Forelimb muscle (tissue), 1 donor: ENCODE results near the gene ALDOB. TPM values are rescaled to one million over a fixed set of nuclear protein-coding genes. Genes with fewer than 3 reads are reported as not detected.

ENCODE experiments used
- DNase-seq: peaks from one replicate; pipeline ENCODE4 v3.0.0-alpha.2; 2013; ENCODE audit warnings: low read depth
- polyA plus RNA-seq: library from polyadenylated mRNA; unstranded; fragments of 120-200 nt; gene quantifications from one replicate; pipeline ENCODE4 v1.2.1, GENCODE V29; 2013; ENCODE audit not compliant: insufficient read length

ALDOB gene
- polyA plus RNA-seq, 1 donor, result 0.51 TPM

GRCh38 chr9:101455656-101456240 is 20.2 kb upstream of the ALDOB start:
- no peak for DNase-seq

GRCh38 chr9:101453776-101454570 is 18.4 kb upstream of the ALDOB start:
- DNase-seq, result no peak

DNA sequence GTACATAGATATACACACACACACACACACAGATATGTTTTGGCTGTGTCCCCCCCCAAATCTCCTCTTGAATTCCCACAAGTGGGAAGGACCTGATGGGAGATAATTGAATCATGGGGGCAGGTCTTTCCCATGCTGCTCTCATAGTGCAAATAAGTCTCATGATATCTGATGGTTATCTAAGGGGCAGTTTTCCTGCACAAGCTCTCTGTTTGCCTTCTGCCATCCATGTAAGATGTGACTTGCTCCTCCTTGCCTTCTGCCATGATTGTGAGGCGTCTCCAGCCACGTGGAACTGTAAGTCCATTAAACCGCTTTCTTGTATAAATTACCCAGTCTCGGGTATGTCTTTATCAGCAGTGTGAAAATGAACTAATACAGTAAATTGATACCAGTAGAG is 15.9 kb upstream of the ALDOB start:
- DNase-seq, result no peak

GRCh38 chr9:101450931-101451330 is 15.4 kb upstream of the ALDOB start:
- no peak for DNase-seq

- no peak for DNase-seq
Observed at GRCh38 chr9:101449071-101449721, 13.6 kb upstream of the ALDOB start.

DNA sequence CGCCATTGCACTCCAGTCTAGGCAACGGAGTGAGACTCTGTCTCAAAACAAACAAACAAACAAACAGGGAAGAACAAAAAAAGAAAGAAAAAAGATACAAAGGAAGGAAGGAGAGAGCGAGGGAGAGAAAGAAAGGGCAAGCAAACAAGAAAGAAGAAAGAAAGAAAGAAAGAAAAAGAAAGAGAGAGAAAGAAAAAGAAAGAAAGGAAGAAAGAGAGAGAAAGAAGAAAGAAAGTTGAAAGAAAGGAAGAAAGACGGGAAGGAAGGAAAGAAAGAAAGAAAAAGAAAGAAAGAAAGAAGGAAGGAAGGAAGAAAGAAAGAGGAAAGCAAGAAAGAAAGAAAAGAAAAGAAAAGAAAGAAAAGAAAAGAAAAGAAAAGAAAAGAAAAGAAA is 13.1 kb upstream of the ALDOB start:
- no peak for DNase-seq

GRCh38 chr9:101446732-101447131 is 11.2 kb upstream of the ALDOB start:
- no peak for DNase-seq

DNA sequence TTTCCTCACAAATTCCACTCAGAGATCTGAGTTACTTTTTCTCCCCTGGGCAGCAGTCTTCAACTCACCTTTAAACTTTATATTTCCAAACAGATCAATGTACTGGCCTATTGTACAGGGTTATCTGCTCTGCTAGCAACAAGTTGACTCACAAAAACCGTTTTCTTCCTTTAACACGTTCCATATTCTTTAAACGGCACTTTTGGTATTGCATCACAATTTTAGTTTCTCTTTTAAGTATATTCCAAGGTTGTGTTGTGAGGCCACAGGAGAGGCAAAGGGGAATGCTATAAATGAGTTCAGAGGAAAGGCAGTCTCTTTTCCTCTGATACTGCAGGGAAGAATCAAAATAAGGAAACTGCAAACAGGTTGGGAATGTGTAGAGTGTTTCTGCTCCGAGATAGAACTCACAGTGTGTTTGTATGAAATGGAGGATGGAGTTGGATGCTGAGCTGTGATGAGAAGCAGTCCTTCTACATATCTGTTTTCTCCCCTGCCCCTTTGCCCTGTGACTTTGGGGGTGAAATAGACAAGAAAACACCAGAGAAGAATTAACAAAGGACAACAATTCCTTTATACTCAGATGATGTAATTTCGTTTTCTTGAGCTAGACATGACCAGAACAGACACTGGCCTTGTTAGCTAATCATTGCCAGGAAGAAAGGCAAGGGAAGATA is 9.9 kb upstream of the ALDOB start:
- no peak for DNase-seq

- no peak for DNase-seq
Observed at GRCh38 chr9:101443364-101443771, 7.8 kb upstream of the ALDOB start.

- no peak for DNase-seq
Observed at GRCh38 chr9:101442736-101443135, 7.2 kb upstream of the ALDOB start.

DNA sequence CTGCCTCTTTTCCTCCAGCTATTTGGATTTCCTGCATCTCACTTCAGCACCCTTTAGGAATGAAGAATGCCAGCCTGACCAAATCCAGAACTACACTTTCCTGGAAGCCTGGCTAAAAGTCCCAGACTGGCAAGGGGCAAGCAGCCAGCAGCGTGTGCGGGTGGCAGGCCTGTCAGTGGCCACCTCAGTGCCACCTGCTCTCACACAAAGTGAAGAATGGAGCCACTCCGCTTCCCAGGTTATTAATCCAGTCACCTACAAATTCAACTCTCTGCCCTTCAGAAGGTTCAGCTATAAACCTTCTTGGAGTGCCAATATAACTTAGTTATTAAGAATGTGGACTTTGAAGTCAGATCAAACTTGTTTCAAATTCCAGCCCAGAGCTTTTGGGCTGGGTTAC is 6.7 kb upstream of the ALDOB start:
- no peak for DNase-seq

DNA sequence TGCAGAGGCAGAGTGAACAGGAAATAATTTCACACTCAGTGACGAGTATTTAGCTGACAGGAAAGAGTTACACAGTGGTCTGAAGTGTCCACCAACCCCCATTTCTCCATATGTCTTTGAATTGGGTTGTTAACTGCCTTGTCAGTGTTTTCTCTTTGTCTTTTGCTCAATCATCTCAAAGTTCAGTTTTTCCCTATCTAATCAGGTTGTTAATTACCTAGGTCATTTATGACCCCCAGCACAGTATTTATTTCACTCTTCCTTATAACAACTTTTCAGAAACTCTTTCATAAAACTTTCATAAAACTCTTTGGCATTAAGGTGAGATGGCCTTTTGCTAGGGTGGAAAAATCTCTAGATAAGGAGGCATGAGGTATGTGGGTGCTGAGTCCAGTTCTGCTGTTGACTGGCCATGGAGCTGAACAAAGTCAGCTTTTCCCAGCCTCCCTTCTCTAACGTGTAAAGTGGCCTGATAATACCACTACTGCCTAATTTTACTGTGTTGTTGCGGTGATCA is 5.2 kb upstream of the ALDOB start:
- DNase-seq, result no peak

GRCh38 chr9:101438523-101438922 is 2.9 kb upstream of the ALDOB start:
- DNase-seq, result no peak

GRCh38 chr9:101437806-101438232 is 2.2 kb upstream of the ALDOB start:
- DNase-seq, result no peak

DNA sequence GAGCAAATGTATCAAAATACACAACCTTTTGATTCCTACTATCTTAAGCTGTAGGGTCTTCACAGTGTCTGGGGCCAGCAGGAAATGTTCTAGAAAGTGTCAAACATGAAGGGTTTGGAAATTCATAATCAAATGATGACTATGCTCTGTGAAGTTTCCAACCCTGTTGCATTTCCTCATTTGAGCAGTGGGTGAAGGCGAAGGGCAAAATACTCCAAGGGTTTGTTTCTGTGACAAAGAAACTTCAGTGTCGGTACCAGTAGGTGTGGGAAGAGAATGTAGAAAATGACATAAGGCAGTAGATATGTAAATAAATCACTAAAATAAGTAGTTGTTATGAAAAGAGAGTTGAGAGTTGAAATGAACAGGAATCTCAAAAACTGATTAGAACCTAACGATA is 576 bp downstream of the ALDOB start:
- no peak for DNase-seq

- DNase-seq, result no peak
Observed at GRCh38 chr9:101433229-101433628, 2.3 kb downstream of the ALDOB start.

DNA sequence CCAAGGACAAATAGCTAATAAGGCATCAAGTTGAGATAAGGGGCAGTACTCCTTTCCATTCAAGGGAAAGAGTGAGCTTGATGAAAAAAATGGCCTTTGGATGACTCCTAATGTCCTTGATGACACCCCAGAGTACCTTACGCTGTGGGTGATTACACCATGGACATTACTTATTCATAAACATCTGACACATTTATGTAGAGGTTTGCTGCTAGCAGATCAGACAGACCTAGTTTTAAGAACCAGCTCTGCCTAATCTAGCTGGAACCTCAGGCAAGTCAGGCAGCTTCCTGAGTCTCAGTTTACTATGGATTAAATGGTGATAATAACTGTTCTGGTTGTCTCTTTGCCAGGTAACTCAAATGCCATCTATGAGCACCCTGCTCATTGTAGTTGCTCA is 2.8 kb downstream of the ALDOB start:
- no peak for DNase-seq

- no peak for DNase-seq
Observed at GRCh38 chr9:101432171-101432570, 3.4 kb downstream of the ALDOB start.

- no peak for DNase-seq
Observed at GRCh38 chr9:101429736-101430135, 5.8 kb downstream of the ALDOB start.

- no peak for DNase-seq
Observed at GRCh38 chr9:101428909-101429308, 6.7 kb downstream of the ALDOB start.

- no peak for DNase-seq
Observed at GRCh38 chr9:101427957-101428655, 7.5 kb downstream of the ALDOB start.

- no peak for DNase-seq
Observed at GRCh38 chr9:101427358-101427757, 8.2 kb downstream of the ALDOB start.
